K562 (cell line): ENCODE results near the gene OR10G6. TPM values are rescaled to one million over a fixed set of nuclear protein-coding genes. Genes with fewer than 3 reads are reported as not detected.

Source experiments
- ATAC-seq: fragments of 200-7000 bp; cut with Tn5 transposase; 3 replicates; pipeline ENCODE4 v1.9.1; 2020; ENCODE audit warnings: moderate library complexity
- Bru-seq: library from RNA; stranded (reverse); fragments of 400-500 nt; gene quantifications from one replicate; lab custom pipeline; 2021; lab: Mats Ljungman, UMichigan
- BruChase-seq, 2 experiments: library from RNA; stranded (reverse); fragments of 400-500 nt; gene quantifications; one replicate each; lab custom pipeline; 2021; lab: Mats Ljungman, UMichigan
- BruUV-seq: library from RNA; stranded (reverse); fragments of 400-500 nt; replicated peaks from 2 replicates; lab custom pipeline; 2021; lab: Mats Ljungman, UMichigan
- CTCF ChIA-PET: fragments of 300-600 bp; formaldehyde crosslinking; extraction: SDS; loops from one replicate; lab custom pipeline; 2021; ENCODE audit warnings: low intra/inter-chr PET ratio; lab: Yijun Ruan, JAX
- POLR2A ChIA-PET: fragments of 300-600, 350-650 bp; sonication (Branson Sonifier 250); formaldehyde crosslinking; extraction: SDS; loops from one replicate; lab custom pipeline; 2021; ENCODE audit warnings: antibody characterized with exemption, inconsistent platforms; lab: Yijun Ruan, JAX
- DNase-seq, 4 experiments: peaks; one replicate each; pipeline versions ENCODE4 v3.0.0 to v3.0.0-alpha.2; 2011 to 2018; ENCODE audit warnings: low spot score in 3 of 4, mixed read lengths in 3 of 4; ENCODE audit errors: extremely low read depth in 1 of 4
- FAIRE-seq: peaks from 2 replicates; lab custom pipeline; 2011; peaks lifted over from hg19 to GRCh38; lab: Jason Lieb, UNC
- H2AFZ ChIP-seq: 2 replicates; pipeline ENCODE4 v1.6.0; 2011; ENCODE audit warnings: low read depth, low read length, control low read depth, inconsistent platforms
- H3K27ac ChIP-seq: fragments of 200-600 bp; 3 replicates; pipeline ENCODE4 v1.8.0; 2011; ENCODE audit warnings: low read depth, mild to moderate bottlenecking, control low read depth, inconsistent platforms, low read length, moderate library complexity, mixed read lengths; ENCODE audit errors: extremely low read depth
- H3K27me3 ChIP-seq, 2 experiments: fragments of 300-600 bp in 1 of 2; 2 replicates in 1 of 2; 3 replicates in 1 of 2; pipeline versions ENCODE4 v1.6.0 to v1.8.0; 2011; ENCODE audit warnings: inconsistent platforms in 2 of 2, low read length in 2 of 2, mild to moderate bottlenecking in 1 of 2, mixed read lengths in 1 of 2, moderate library complexity in 1 of 2; ENCODE audit not compliant: control insufficient read depth in 2 of 2, insufficient read depth in 2 of 2
- H3K36me3 ChIP-seq: fragments of 300-600 bp; 3 replicates; pipeline ENCODE4 v1.8.0; 2011; ENCODE audit warnings: mild to moderate bottlenecking, low read length, inconsistent platforms; ENCODE audit not compliant: control insufficient read depth, insufficient read depth
- H3K4me1 ChIP-seq, 2 experiments: fragments of 200-600 bp in 1 of 2; replicated peaks in 1 of 2; 2 replicates in 1 of 2; 3 replicates in 1 of 2; pipeline versions ENCODE4 v1.5.1 to v1.8.0; 2011; ENCODE audit warnings: inconsistent platforms in 2 of 2, low read length in 2 of 2, mild to moderate bottlenecking in 1 of 2, mixed read lengths in 1 of 2, moderate library complexity in 1 of 2; ENCODE audit not compliant: control insufficient read depth in 2 of 2, insufficient read depth in 2 of 2
- H3K4me2 ChIP-seq: 2 replicates; pipeline ENCODE4 v1.6.1; 2011; ENCODE audit warnings: low read length, control low read depth, inconsistent platforms, mixed read lengths; ENCODE audit not compliant: insufficient read depth
- H3K4me3 ChIP-seq: fragments of 200-600 bp; sonication (generic), shearing (Covaris generic); 2 replicates; pipeline ENCODE4 v1.5.1; 2016; ENCODE audit warnings: control low read depth, inconsistent platforms
- H3K79me2 ChIP-seq: fragments of 200-600 bp; 3 replicates; pipeline ENCODE4 v1.8.0; 2011; ENCODE audit warnings: low read length, inconsistent platforms; ENCODE audit not compliant: control insufficient read depth, insufficient read depth
- H3K9ac ChIP-seq, 2 experiments: 2 replicates each; pipeline versions ENCODE4 v1.6.0 to v1.6.1; 2011; ENCODE audit warnings: low read depth in 2 of 2, low read length in 2 of 2, control low read depth in 1 of 2, inconsistent platforms in 1 of 2, mild to moderate bottlenecking in 1 of 2, mixed read lengths in 1 of 2; ENCODE audit not compliant: insufficient read depth in 1 of 2
- H3K9me1 ChIP-seq: one replicate; pipeline ENCODE4 v1.6.0; 2011; ENCODE audit warnings: inconsistent platforms, mild to moderate bottlenecking, low read length, moderate library complexity; ENCODE audit not compliant: control insufficient read depth, insufficient read depth
- H3K9me3 ChIP-seq: replicated peaks from 2 replicates; pipeline ENCODE4 v1.5.1; 2011; ENCODE audit warnings: low read depth, low read length, inconsistent platforms; ENCODE audit not compliant: control insufficient read depth, insufficient read depth
- H4K20me1 ChIP-seq: replicated peaks from 2 replicates; pipeline ENCODE4 v1.6.1; 2011; ENCODE audit warnings: low read length, inconsistent platforms, mixed read lengths; ENCODE audit not compliant: control insufficient read depth, insufficient read depth
- DACH1 ChIP-seq: fragments of 450-650 bp; IDR thresholded peaks from 2 replicates; pipeline ENCODE4 v1.6.1; 2018; ENCODE audit not compliant: partially characterized antibody
- POLR2G ChIP-seq: fragments of 200-400 bp; formaldehyde crosslinking; IDR thresholded peaks from 2 replicates; pipeline ENCODE4 v1.6.1; 2017; ENCODE audit warnings: low read depth, mild to moderate bottlenecking, antibody characterized with exemption, low read length, moderate library complexity
- ZNF79 ChIP-seq: fragments of 250-450 bp; sonication (Bioruptor Pico); IDR thresholded peaks from 2 replicates; pipeline ENCODE4 v1.4.0; 2020; ENCODE audit warnings: low read depth, mild to moderate bottlenecking, moderate library complexity
- WGBS: fragments of 100-300 bp; shearing (Covaris generic); methylation state at CpG from one replicate; pipeline ENCODE4 v1.1.6; 2016; ENCODE audit warnings: low coverage, mixed read lengths; ENCODE audit not compliant: insufficient coverage; ENCODE audit errors: missing lambda C conversion rate; 5-methylcytosine and 5-hydroxymethylcytosine counted together
- in situ Hi-C: fragments of 300-500 bp; cut with MboI; formaldehyde crosslinking; loops from 4 replicates; pipeline ENCODE4 v1.15.0; 2018; ENCODE audit warnings: inconsistent platforms, mixed read lengths
- intact Hi-C: fragments of 100-400 bp; cut with micrococcal nuclease; formaldehyde crosslinking; loops from 2 replicates; pipeline ENCODE4 v1.14.2; 2022
- long read RNA-seq, 3 experiments: library from polyadenylated mRNA in 2 of 3; library from RNA in 1 of 3; unstranded in 2 of 3; stranded (forward) in 1 of 3; transcript quantifications; one replicate each; pipeline ENCODE4 v2.0.0, GENCODE V29; 2019 to 2022
- polyA minus RNA-seq, 3 experiments: library from RNA; depleted of rRNA, polyadenylated mRNA; stranded (reverse); fragments of >200 nt; gene quantifications; 2 replicates each; pipeline ENCODE4 v1.2.3, GENCODE V29; 2011
- polyA plus RNA-seq, 8 experiments: library from polyadenylated mRNA; depleted of rRNA in 4 of 8; stranded (reverse) in 5 of 8; unstranded in 3 of 8; fragments of >200 nt; fragmentation: Nextera tagmentation in 2 of 8; fragmentation: Illumina TruSeq in 1 of 8; extraction: Ambion mirVana in 2 of 8; extraction: Trizol in 1 of 8; gene quantifications; 2 replicates each; pipeline versions ENCODE4 v1.2.1 to v1.2.3, GENCODE V29; 2011 to 2014; ENCODE audit warnings: inconsistent platforms in 1 of 8, missing spikeins in 1 of 8
- total RNA-seq, 7 experiments: library from RNA; depleted of rRNA in 6 of 7; stranded (reverse); fragments of >200 nt in 6 of 7; fragmentation: Illumina TruSeq in 2 of 7; extraction: Trizol in 2 of 7; gene quantifications; 2 replicates each; pipeline versions ENCODE4 v1.2.1 to v1.2.3, GENCODE V29; 2011 to 2021; ENCODE audit warnings: low replicate concordance in 1 of 7
- TF ChIP-seq, protein P1 (sequence below): sonication (generic); formaldehyde crosslinking; IDR thresholded peaks from 2 replicates; pipeline ENCODE4 v1.8.0; 2022; ENCODE audit warnings: missing genetic modification reagents, mild to moderate bottlenecking, moderate library complexity, borderline replicate concordance
- TF ChIP-seq, protein P2 (sequence below): fragments of 200-800 bp; sonication (Bioruptor generic); IDR thresholded peaks from 2 replicates; pipeline ENCODE4 v1.6.1; 2016; ENCODE audit warnings: missing genetic modification characterization, missing compliant biosample characterization

OR10G6 gene
- not detected in 2 replicates for total RNA-seq (2011; cell fraction: chromatin; rRNA removed; ENCODE audit: low replicate concordance)
- not detected in 2 replicates for total RNA-seq (2011; cell fraction: nucleolus; rRNA removed)
- total RNA-seq (2011; cell fraction: nucleoplasm; rRNA removed), result not detected in 2 replicates
- total RNA-seq (2014; rRNA removed) (not detected in 2 replicates), total RNA-seq (2014; rRNA removed; fragmentation: Illumina TruSeq; extraction: Trizol) (not detected in 2 replicates), total RNA-seq (2015; rRNA removed; fragmentation: Illumina TruSeq; extraction: Trizol) (not detected in 2 replicates), total RNA-seq (2021) (not detected in 2 replicates), polyA plus RNA-seq (2011; rRNA removed) (not detected in 2 replicates), polyA plus RNA-seq (2014; fragmentation: Illumina TruSeq; extraction: Trizol) (not detected in 2 replicates), polyA plus RNA-seq (2014; fragmentation: Nextera tagmentation; extraction: Ambion mirVana) (not detected), polyA plus RNA-seq (2014; rRNA removed) (not detected in 2 replicates), polyA minus RNA-seq (2011; rRNA and poly(A)+ RNA removed) (not detected in 2 replicates), Bru-seq, nascent RNA (not detected), BruChase-seq, experiment 1, labeled RNA remaining after a 2-hour chase (not detected), BruChase-seq, experiment 2, labeled RNA remaining after a 6-hour chase (not detected)
- not detected in 2 replicates for polyA plus RNA-seq (2011; cell fraction: cytosol; rRNA removed)
- not detected in 2 replicates for polyA plus RNA-seq (2011; cell fraction: nucleus; rRNA removed)
- polyA plus RNA-seq (2012), result not detected in 2 replicates
- polyA minus RNA-seq (2011; cell fraction: cytosol; rRNA and poly(A)+ RNA removed), result not detected in 2 replicates
- polyA minus RNA-seq (2011; cell fraction: nucleus; rRNA and poly(A)+ RNA removed), result not detected in 2 replicates
- long read RNA-seq, experiment 1, result 0 reads
- long read RNA-seq, experiment 2, result 0 reads
- long read RNA-seq, experiment 3, result 0 reads

DNA sequence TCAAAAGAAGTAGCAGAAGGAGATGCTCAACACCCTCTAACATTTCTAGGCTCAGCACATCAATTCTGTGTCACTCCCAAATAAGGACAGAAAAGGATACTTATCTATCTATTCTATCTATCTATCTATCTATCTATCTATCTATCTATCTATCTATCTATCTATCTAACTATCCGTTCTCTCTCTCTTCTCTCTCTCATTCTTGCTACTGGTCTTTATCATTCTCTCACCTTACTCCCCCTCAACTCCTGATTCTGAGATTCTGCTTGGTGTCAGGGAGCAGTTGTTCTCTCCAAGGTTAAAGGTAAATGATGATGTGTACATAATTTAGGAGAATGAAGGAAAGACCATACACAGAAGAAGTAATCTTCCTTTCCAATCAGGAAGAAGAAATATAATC is at the start of gene OR10G6:
TSS of gene OR10G6 (minus strand) at position 43 of the 400 bp plus-strand sequence. CDS start at position 43, 0 bp downstream.
- Histone ChIP-seq H3K4me1 (no peaks in the 10 kb centered on the region), H3K36me3 (no peaks in the 10 kb centered on the region), H3K9me1 (no peaks in the 10 kb centered on the region), H3K27ac (no peak within 1 kb of the TSS), H3K27me3 (peaks cover 0 to 12% of the 10 kb centered on the region in 2 experiments; a peak in 1 of 5 replicates), H4K20me1 (no peaks in the 10 kb centered on the region), H3K9me3 (no peaks in the 10 kb centered on the region), H3K4me2 (no peak within 1 kb of the TSS), H3K4me3 (no peak within 1 kb of the TSS), H3K9ac (no peak within 1 kb of the TSS), H2AFZ (no peak within 1 kb of the TSS), H3K79me2 (no peaks in the 10 kb centered on the region)
- peak; percentile 91 for TF ChIP-seq DACH1
- TF ChIP-seq POLR2G, result no peak
- TF ChIP-seq, protein P1, sequence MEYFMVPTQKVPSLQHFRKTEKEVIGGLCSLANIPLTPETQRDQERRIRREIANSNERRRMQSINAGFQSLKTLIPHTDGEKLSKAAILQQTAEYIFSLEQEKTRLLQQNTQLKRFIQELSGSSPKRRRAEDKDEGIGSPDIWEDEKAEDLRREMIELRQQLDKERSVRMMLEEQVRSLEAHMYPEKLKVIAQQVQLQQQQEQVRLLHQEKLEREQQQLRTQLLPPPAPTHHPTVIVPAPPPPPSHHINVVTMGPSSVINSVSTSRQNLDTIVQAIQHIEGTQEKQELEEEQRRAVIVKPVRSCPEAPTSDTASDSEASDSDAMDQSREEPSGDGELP (CRISPR knock-in tag), result no peak
- no peak for TF ChIP-seq ZNF79
- TF ChIP-seq, protein P2, sequence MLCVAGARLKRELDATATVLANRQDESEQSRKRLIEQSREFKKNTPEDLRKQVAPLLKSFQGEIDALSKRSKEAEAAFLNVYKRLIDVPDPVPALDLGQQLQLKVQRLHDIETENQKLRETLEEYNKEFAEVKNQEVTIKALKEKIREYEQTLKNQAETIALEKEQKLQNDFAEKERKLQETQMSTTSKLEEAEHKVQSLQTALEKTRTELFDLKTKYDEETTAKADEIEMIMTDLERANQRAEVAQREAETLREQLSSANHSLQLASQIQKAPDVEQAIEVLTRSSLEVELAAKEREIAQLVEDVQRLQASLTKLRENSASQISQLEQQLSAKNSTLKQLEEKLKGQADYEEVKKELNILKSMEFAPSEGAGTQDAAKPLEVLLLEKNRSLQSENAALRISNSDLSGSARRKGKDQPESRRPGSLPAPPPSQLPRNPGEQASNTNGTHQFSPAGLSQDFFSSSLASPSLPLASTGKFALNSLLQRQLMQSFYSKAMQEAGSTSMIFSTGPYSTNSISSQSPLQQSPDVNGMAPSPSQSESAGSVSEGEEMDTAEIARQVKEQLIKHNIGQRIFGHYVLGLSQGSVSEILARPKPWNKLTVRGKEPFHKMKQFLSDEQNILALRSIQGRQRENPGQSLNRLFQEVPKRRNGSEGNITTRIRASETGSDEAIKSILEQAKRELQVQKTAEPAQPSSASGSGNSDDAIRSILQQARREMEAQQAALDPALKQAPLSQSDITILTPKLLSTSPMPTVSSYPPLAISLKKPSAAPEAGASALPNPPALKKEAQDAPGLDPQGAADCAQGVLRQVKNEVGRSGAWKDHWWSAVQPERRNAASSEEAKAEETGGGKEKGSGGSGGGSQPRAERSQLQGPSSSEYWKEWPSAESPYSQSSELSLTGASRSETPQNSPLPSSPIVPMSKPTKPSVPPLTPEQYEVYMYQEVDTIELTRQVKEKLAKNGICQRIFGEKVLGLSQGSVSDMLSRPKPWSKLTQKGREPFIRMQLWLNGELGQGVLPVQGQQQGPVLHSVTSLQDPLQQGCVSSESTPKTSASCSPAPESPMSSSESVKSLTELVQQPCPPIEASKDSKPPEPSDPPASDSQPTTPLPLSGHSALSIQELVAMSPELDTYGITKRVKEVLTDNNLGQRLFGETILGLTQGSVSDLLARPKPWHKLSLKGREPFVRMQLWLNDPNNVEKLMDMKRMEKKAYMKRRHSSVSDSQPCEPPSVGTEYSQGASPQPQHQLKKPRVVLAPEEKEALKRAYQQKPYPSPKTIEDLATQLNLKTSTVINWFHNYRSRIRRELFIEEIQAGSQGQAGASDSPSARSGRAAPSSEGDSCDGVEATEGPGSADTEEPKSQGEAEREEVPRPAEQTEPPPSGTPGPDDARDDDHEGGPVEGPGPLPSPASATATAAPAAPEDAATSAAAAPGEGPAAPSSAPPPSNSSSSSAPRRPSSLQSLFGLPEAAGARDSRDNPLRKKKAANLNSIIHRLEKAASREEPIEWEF, result no peak
- ATAC-seq (no peak), DNase-seq (no peak), FAIRE-seq (no peak)
- no TSS peak for BruUV-seq
- in situ Hi-C loops, result no loop called here
- CTCF ChIA-PET, result no interaction called here
- WGBS, result 0% methylated on average over 1 of the region's 1 CpG
- intact Hi-C loops, result no loop called here
- POLR2A ChIA-PET, result interaction anchor here (0.7 to 1.1 kb wide), 3 partner anchors 12 to 31 kb away, joined by 3 read pairs; no protein-coding TSS in a partner anchor
